ENCODE data around the gene SLC41A3.

SLC41A3 gene

GRCh38 chr3:126052196-126053058 lies 31.5 kb downstream of the SLC41A3 start:
- no peak overlapping the region for H3K4me3 ChIP-seq (ENCODE audit: low read length)
- DNase-seq (ENCODE audit: low read depth) = no peak
- TF ChIP-seq CTCF (conservative IDR thresholded peaks at IDR 0.05; ENCODE audit: low read length) = no peak

- TF ChIP-seq CTCF (conservative IDR thresholded peaks at IDR 0.05; ENCODE audit: low read length) = no peak
- H3K4me3 ChIP-seq (ENCODE audit: low read length) = no peak overlapping the region
These were observed 32.2 kb downstream of the SLC41A3 start for GRCh38 chr3:126051741-126052140.

GRCh38 chr3:126051234-126051633 lies 32.7 kb downstream of the SLC41A3 start:
- no peak for DNase-seq (ENCODE audit: low read depth)
- no peak for TF ChIP-seq CTCF (conservative IDR thresholded peaks at IDR 0.05; ENCODE audit: low read length)
- no peak overlapping the region for H3K4me3 ChIP-seq (ENCODE audit: low read length)

More at GRCh38 chr3:126051741-126052140, 32.2 kb downstream of the SLC41A3 start:
- DNase-seq (ENCODE audit: low read depth) = no peak

DNA sequence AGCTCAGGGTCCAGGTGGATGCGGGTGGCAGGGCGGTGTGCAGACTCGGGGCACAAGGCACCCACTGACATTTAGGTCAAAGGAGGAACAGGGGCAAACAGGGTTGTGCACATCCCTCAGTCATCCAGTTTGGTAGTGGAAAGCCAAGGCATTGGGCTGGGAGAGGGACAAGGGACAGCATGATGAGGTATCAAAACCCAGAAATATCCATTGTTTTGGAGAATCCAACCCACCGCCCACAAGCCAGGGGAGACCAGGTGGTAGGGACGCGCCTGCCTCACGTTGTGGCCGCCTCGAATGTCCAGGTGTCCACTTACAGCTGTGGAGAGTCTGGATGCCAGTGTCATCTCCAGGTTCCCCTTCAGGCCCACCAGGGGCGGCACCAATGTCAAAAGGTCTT lies 33.3 kb downstream of the SLC41A3 start:
- no peak overlapping the region for H3K4me3 ChIP-seq (ENCODE audit: low read length)
- DNase-seq (ENCODE audit: low read depth) = no peak
- no peak for TF ChIP-seq CTCF (conservative IDR thresholded peaks at IDR 0.05; ENCODE audit: low read length)

DNA sequence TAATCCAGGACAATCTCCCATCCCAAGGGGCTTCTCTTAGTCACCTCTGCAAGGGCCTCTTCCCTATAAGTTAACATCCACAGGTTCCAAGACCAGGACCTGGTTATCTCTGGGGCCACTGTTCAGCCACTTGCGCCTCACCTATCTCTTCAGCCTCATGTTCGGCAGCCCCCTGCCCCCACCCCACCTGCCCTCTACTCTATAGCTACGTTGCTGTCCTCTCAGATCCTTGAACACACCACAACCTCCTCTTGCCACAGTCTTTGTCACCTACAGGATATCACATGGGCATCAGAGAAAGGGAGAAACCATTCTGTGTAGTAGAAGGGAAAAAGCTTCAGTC lies 33.9 kb downstream of the SLC41A3 start:
- TF ChIP-seq CTCF (conservative IDR thresholded peaks at IDR 0.05; ENCODE audit: low read length) = no peak
- no peak for DNase-seq (ENCODE audit: low read depth)
- no peak overlapping the region for H3K4me3 ChIP-seq (ENCODE audit: low read length)

- TF ChIP-seq CTCF (conservative IDR thresholded peaks at IDR 0.05; ENCODE audit: low read length) = no peak
- no peak overlapping the region for H3K4me3 ChIP-seq (ENCODE audit: low read length)
- DNase-seq (ENCODE audit: low read depth) = no peak
These were observed 34.5 kb downstream of the SLC41A3 start for GRCh38 chr3:126049289-126050049.

- no peak overlapping the region for H3K4me3 ChIP-seq (ENCODE audit: low read length)
- no peak for DNase-seq (ENCODE audit: low read depth)
- TF ChIP-seq CTCF (conservative IDR thresholded peaks at IDR 0.05; ENCODE audit: low read length) = no peak
These were observed 43.5 kb downstream of the SLC41A3 start for GRCh38 chr3:126040386-126040785.
